HEK293 (cell line): ENCODE data around the gene PLA2G4B.

Experiments
- KLF17 ChIP-seq: fragments of 450-650 bp; formaldehyde crosslinking; IDR thresholded peaks from 2 replicates; pipeline ENCODE4 v1.5.1; 2016; ENCODE audit warnings: missing biosample characterization, missing genetic modification characterization
- ZNF138 ChIP-seq: fragments of 450-650 bp; formaldehyde crosslinking; IDR thresholded peaks from 2 replicates; pipeline ENCODE4 v1.5.1; 2016; ENCODE audit warnings: missing biosample characterization, missing genetic modification characterization, borderline replicate concordance
- ZNF26 ChIP-seq: fragments of 450-650 bp; formaldehyde crosslinking; IDR thresholded peaks from 2 replicates; pipeline ENCODE4 v1.5.1; 2016; ENCODE audit warnings: missing biosample characterization, missing genetic modification characterization
- ZNF701 ChIP-seq: fragments of 450-650 bp; formaldehyde crosslinking; IDR thresholded peaks from 2 replicates; pipeline ENCODE4 v1.5.1; 2016; ENCODE audit warnings: missing biosample characterization, missing genetic modification characterization
- ZNF791 ChIP-seq: fragments of 450-650 bp; formaldehyde crosslinking; IDR thresholded peaks from 2 replicates; pipeline ENCODE4 v1.5.1; 2016; ENCODE audit warnings: missing biosample characterization, missing genetic modification characterization

- TF ChIP-seq ZNF701 (tag by site-specific recombination) (no peak), ZNF791 (tag by site-specific recombination) (no peak), KLF17 (tag by site-specific recombination) (no peak), ZNF26 (tag by site-specific recombination) (no peak), ZNF138 (no peak)
Observed at GRCh38 chr15:41821831-41822230, 16.8 kb upstream of the PLA2G4B start.
